ENCODE results near the gene ALG14.
"Not testable (repeated sequence)": the region's sequence is repeated elsewhere in the genome, so short reads cannot be mapped to it uniquely, and the experiment has no call there.

Gene ALG14, protein sequence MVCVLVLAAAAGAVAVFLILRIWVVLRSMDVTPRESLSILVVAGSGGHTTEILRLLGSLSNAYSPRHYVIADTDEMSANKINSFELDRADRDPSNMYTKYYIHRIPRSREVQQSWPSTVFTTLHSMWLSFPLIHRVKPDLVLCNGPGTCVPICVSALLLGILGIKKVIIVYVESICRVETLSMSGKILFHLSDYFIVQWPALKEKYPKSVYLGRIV

DNA sequence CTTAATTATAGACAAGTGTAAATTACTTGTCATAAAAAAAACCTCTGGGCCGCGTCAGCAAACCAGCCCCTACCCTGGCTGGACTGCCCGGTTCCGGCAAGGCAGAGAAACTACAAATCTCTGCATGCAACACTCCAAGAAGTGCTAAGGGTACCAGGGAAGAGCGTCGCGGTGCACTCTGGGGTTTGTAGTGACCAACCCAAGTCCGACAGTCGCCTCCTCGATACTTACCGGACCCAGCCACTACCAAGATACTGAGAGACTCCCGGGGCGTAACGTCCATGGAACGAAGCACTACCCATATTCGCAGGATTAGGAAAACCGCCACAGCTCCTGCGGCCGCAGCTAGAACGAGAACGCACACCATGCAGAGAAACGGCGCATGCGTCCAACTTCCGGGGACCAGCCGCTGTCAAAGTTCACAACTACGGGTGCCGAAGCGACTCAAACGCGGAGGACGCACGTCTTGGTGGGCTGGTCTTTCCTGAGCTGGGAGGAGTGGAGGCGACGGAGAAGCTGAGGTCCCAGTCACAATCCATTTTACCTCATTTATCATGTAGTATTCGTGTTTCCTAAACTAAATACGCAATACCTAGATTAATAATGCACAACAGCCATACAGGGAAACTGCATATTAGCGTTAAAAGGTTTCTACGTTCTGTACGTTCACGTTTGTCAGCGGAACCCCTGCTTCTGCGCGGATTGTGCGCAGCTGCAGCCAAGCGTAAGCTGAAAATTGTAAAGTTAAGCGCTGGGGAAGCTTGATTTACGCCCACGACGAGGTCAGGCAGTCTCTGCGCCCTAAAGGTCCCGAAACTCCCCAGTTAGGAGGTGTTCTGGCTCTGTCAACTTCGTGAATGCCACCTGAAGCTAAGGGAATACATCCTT is at the start of gene ALG14:
ALG14 (minus strand) TSS at position 420 of the 888 bp plus-strand sequence; CDS start at position 367, 53 bp downstream.
- in situ Hi-C loops (cut with HindIII; ENCODE audit: low sequenced_read_pairs), result no loop called here

GRCh38 chr1:95122151-95122697 is 49.5 kb upstream of the ALG14 start:
- in situ Hi-C loops (cut with HindIII; ENCODE audit: low sequenced_read_pairs), result no loop called here

DNA sequence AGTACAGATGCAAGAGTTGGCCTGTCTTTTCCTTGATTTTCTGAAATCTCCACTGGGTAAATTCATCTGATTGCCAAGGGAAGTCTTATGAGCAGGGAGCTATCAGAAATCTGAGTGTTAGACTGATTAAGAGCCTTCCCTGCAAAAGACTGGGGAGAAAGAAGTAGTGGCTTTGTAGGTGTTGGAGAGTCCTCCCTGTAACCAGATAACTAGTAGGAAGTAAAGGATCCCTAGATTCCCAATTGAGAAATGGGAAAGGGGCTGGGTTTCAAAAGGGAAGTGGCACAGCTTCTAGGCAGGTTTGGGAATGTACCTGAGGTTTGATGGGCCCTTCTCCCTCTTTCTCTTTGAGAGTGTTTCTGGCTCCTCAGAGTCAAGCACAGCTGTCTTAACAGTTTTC is 46.5 kb upstream of the ALG14 start:
- in situ Hi-C loops (cut with HindIII; ENCODE audit: low sequenced_read_pairs), result no loop called here

DNA sequence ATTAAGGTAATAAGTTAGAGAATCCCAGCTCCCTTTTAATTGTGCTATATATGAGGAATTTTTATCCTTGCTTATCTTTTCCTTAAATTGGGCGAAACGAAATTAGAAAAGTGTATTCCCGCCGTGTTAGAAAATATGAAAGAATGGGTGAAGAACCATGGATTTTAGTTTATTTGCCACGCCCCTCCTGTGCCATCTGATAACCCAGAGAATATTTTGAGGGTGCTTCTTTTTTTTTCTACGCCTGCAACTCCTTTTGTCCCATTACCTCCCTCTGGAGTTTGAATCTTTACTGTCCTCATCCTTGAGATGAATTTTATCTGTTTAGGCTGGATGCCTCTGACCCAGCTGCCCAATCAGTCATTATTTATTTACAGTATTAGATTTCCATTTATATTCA is 46.0 kb upstream of the ALG14 start:
- in situ Hi-C loops (cut with HindIII; ENCODE audit: low sequenced_read_pairs), result no loop called here

- in situ Hi-C loops (cut with HindIII; ENCODE audit: low sequenced_read_pairs), result no loop called here
Observed at GRCh38 chr1:95118067-95118499, 45.3 kb upstream of the ALG14 start.

DNA sequence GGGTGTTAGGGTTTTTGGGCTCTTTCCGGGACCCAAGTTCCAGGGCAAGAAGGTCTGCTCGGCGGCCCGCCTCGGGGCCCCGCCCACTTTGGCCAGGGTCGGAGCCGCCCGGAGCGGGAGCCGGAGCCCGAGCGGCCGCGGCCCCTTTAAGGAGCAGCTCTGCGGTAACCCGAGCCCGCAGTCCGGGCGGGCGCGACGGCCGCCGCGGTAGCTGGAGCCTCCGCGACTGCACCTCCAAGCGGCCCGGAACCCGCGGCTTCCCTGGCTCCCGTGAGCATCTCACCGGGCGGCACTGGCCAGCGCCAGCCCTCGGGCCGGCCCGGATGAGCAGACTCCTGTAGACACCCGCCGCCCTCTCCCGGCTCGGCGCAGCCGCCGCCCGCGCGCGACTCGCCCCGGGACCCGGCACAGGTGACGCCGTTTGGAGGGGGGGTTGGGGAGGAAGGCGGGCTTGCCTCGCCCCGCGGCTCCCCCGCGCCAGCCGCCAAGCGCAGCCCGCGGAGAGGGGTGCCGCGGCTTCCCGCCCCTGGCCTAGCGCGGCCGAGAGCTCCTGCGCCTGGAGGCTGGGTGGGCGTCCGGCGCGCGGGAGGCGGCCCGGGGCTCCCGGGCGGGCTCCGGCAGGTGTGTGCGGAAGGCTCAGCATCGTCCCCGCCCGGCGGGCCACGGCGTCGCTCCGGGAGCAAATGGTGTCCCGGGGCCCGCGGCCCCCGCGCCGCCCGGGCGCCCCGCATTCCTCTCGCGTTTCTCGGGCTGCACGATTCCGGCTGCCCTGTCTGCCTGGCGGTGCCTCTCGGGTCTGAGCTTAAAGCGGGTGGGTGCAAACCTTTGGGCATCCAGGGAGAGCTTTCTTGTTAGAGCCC is 44.7 kb upstream of the ALG14 start, which contains the start of gene TLCD4:
TLCD4 (plus strand) TSS at position 149 of the 860 bp plus-strand sequence. CDS start 26,547 bp downstream, outside the sequence.
- in situ Hi-C loops (cut with HindIII; ENCODE audit: low sequenced_read_pairs), result no loop called here

- in situ Hi-C loops (cut with HindIII; ENCODE audit: low sequenced_read_pairs), result no loop called here
Observed at GRCh38 chr1:95116580-95117206, 43.9 kb upstream of the ALG14 start.

GRCh38 chr1:95115708-95116137 is 43.0 kb upstream of the ALG14 start:
- in situ Hi-C loops (cut with HindIII; ENCODE audit: low sequenced_read_pairs), result no loop called here

- in situ Hi-C loops (cut with HindIII; ENCODE audit: low sequenced_read_pairs), result no loop called here
Observed at GRCh38 chr1:95113684-95114083, 40.9 kb upstream of the ALG14 start.

DNA sequence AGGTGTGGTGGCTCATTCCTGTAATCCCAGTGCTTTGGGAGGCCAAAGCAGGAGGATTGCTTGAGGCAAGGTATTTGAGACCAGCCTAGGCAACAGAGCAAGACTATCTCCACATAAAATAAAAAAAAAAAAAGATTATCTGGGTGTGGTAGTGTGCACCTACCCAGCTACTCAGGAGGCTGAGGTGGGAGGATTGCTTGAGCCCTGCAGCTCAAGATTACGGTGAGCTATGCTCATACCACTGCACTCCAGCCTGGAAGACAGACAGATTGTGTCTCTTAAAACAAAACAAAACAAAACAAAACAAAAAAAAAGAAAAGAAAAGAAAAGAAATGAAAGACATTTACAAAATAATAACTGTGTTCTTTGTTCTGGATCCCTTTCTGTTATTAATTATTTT is 38.3 kb upstream of the ALG14 start:
- in situ Hi-C loops (cut with HindIII; ENCODE audit: low sequenced_read_pairs), result no loop called here

GRCh38 chr1:95108792-95109191 is 36.0 kb upstream of the ALG14 start:
- in situ Hi-C loops (cut with HindIII; ENCODE audit: low sequenced_read_pairs), result no loop called here

DNA sequence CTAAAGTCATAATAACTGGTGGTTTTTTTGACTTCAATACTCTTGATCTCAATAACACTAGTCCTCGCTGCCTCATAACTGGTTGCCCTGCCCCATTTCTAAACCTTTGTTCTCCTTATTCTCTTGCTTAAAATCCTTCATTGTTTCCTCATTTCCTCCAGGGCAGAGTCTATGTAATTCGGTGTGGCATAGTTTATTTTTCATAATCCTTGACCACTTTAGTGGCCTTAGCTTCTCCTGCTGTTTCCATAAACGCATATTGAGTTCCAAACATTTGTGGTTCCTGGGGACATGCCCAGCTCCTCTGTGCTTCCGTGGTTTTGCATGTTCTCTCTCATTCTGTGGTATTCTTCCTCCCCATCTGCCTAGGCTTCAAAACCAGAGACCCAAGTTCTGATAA is 25.4 kb upstream of the ALG14 start:
- in situ Hi-C loops (cut with HindIII; ENCODE audit: low sequenced_read_pairs), result no loop called here

DNA sequence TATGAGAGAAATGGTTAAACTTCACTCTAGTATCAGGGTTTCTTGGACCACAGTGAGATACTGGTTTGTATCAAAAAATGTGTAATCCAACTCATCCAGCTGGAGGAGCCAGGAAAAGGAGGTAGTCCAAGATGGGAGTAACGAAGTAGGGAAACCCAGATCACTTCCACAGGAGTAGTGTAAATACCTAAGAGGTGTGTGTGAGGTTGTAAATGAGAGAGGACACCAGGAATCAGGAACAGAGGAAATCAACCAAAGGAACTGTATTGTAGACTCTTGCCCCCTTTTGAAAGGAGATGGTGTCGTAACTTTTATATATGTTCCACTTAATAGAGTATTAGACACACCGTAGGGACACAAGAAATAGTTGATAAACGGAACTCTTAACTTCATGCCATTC is 24.7 kb upstream of the ALG14 start:
- in situ Hi-C loops (cut with HindIII; ENCODE audit: low sequenced_read_pairs), result no loop called here

DNA sequence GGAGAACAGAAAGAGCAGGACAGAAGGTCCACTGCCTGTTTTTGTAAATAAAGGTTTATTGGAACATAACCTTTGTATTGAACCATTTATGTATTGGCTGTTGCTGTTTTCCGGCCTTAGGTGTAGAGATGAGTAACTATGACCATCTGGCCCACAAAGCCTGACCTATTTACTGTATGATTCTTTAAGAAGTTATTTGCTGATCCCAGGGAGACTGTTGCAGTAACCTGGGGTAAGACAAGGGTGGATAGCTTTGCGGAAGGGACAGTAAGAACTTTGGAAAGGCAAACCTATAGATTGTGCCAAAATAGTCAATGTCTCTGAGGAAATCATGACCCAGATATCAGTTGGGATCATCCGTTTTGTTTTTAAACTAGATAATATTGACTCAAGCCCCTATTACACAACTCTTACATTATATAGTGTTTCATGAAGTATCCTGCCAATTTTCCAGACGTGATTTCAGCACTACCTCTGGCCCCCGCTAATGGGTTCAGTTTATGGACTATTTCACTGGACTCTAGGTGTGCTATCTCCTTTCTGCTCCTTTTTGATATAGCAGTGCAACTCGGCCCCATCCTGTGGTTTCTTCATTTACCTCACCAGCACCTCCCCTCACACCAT is 23.6 kb upstream of the ALG14 start:
- in situ Hi-C loops (cut with HindIII; ENCODE audit: low sequenced_read_pairs), result no loop called here

DNA sequence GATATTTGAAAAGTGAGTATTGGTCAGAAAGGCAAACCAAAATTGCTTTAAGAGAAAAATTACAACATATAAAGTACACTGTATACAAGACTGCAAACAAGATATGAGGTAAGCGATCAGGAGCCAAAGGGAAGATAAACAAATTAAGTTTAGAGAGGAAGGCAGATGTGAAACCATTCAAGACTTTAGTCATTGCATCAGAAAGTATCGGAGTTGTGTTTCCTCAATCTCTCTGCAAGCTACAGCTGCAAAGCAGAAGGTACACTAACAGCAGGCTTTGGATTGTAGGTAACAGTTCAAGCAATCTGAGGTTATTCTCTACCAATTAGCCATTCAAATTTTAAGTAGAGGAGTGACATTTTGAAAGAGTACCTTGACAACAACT is 23.1 kb upstream of the ALG14 start:
- in situ Hi-C loops (cut with HindIII; ENCODE audit: low sequenced_read_pairs), result no loop called here

DNA sequence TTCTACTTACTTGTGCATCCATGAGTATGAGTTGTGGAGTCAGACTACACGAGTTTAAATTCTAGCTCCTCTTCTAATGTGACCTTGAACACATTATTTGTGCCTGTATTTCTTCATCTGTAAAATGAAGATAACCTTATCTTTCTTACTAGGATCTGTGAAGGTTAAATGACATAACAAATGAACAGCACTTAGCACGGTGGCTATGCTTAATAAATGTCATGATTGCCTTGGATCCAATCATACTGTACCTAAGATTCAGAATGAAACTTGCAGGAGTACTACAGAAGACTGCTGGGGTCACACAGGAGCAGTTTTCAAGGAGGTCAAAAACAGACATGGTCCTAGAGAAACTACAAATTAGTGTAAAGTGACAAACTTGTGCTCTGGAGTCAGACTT is 22.2 kb upstream of the ALG14 start:
- in situ Hi-C loops (cut with HindIII; ENCODE audit: low sequenced_read_pairs), result no loop called here

- in situ Hi-C loops (cut with HindIII; ENCODE audit: low sequenced_read_pairs), result no loop called here
Observed at GRCh38 chr1:95093296-95093695, 20.5 kb upstream of the ALG14 start.

DNA sequence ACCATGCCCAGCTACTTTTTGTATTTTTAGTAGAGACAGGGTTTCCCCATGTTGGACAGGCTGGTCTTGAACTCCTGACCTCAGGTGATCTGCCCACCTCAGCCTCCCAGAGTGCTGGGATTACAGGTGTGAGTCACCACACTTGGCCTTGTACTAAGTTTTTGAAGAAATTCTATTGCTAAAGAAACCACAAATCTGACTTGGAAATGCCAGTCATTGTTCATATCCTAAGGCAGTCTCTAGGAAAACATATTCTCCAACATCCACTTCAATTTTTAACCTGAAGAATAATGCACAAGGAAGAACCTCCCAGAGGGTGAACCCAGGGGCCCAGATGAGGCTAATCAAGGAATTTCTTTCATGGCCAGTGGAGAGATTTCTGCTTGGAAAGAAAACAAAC is 20.1 kb upstream of the ALG14 start:
- in situ Hi-C loops (cut with HindIII; ENCODE audit: low sequenced_read_pairs), result not testable (repeated sequence)

- in situ Hi-C loops (cut with HindIII; ENCODE audit: low sequenced_read_pairs), result not testable (repeated sequence)
Observed at GRCh38 chr1:95091290-95091689, 18.5 kb upstream of the ALG14 start.
